CD4-positive, alpha-beta T cell (primary cell): ENCODE data around the gene MLKL. TPM values are rescaled to one million over a fixed set of nuclear protein-coding genes. Genes with fewer than 3 reads are reported as not detected.

ENCODE experiments used
- ATAC-seq: fragments of 200-7000 bp; cut with Tn5 transposase; one replicate; pipeline ENCODE4 v1.10.0; 2022; ENCODE audit warnings: mild to moderate bottlenecking; ENCODE audit not compliant: poor library complexity
- CTCF ChIA-PET: fragments of 350-600 bp; sonication (Branson Sonifier 250); formaldehyde crosslinking; loops from one replicate; lab custom pipeline; 2021; ENCODE audit warnings: antibody characterized with exemption, inconsistent platforms; lab: Charles Lee
- POLR2A ChIA-PET: fragments of 350-600 bp; sonication (Branson Sonifier 250); formaldehyde crosslinking; loops from one replicate; lab custom pipeline; 2021; ENCODE audit warnings: antibody characterized with exemption, inconsistent platforms; lab: Charles Lee
- DNase-seq, 14 experiments: peaks; one replicate each; pipeline ENCODE4 v3.0.0-alpha.2; 2013 to 2020; ENCODE audit warnings: mixed read lengths in 2 of 14
- H3K27ac ChIP-seq, 2 donors: one replicate each; pipeline versions ENCODE4 v1.5.1 to v1.7.0; 2013; ENCODE audit warnings: low read length in 2 of 2, low read depth in 1 of 2, mild to moderate bottlenecking in 1 of 2
- H3K27me3 ChIP-seq, 2 experiments: 1 replicate in 1 of 2; 2 replicates in 1 of 2; pipeline versions ENCODE4 v1.6.1 to v1.7.0; 2013; ENCODE audit warnings: low read length in 2 of 2, control low read depth in 1 of 2, mild to moderate bottlenecking in 1 of 2, moderate library complexity in 1 of 2; ENCODE audit not compliant: insufficient read depth in 2 of 2, control insufficient read depth in 1 of 2
- H3K36me3 ChIP-seq: one replicate; pipeline ENCODE4 v1.6.1; 2013; ENCODE audit warnings: low read length, control low read depth; ENCODE audit not compliant: insufficient read depth
- H3K4me1 ChIP-seq: one replicate; pipeline ENCODE4 v1.6.1; 2013; ENCODE audit warnings: low read length, control low read depth; ENCODE audit not compliant: insufficient read depth
- H3K4me3 ChIP-seq: one replicate; pipeline ENCODE4 v1.5.1; 2013; ENCODE audit warnings: mild to moderate bottlenecking, low read length, moderate library complexity
- H3K9me3 ChIP-seq, 2 experiments: 1 replicate in 1 of 2; 2 replicates in 1 of 2; pipeline versions ENCODE4 v1.6.1 to v1.7.0; 2013; ENCODE audit warnings: low read length in 2 of 2, mild to moderate bottlenecking in 2 of 2, control low read depth in 1 of 2, moderate library complexity in 1 of 2; ENCODE audit not compliant: control insufficient read depth in 1 of 2, insufficient read depth in 1 of 2
- H3K27ac Mint-ChIP-seq: one replicate; pipeline ENCODE4 v1.8.0; 2020; ENCODE audit warnings: mixed read lengths
- H3K27me3 Mint-ChIP-seq: one replicate; pipeline ENCODE4 v1.8.0; 2021; ENCODE audit warnings: mixed read lengths
- H3K36me3 Mint-ChIP-seq: one replicate; pipeline ENCODE4 v1.8.0; 2021; ENCODE audit warnings: low read depth, mixed read lengths
- H3K4me1 Mint-ChIP-seq: one replicate; pipeline ENCODE4 v1.8.0; 2021; ENCODE audit warnings: low read depth, mixed read lengths
- H3K4me3 Mint-ChIP-seq: one replicate; pipeline ENCODE4 v1.8.0; 2020; ENCODE audit warnings: mild to moderate bottlenecking, mixed read lengths
- H3K9me3 Mint-ChIP-seq: one replicate; pipeline ENCODE4 v1.8.0; 2020; ENCODE audit warnings: mixed read lengths
- CTCF ChIP-seq: fragments of 200-600 bp; IDR thresholded peaks from one replicate; pipeline ENCODE4 v1.8.0; 2022; ENCODE audit warnings: antibody characterized with exemption, mild to moderate bottlenecking
- intact Hi-C, 2 experiments: fragments of 100-400 bp; cut with DNase I in 1 of 2; cut with micrococcal nuclease in 1 of 2; formaldehyde crosslinking; loops; one replicate each; pipeline versions ENCODE4 v1.15.1 to v1.9.0; 2023 to 2025; cut with DNase I, micrococcal nuclease
- total RNA-seq, 174 experiments: library from RNA in 2 of 174; stranded (reverse) in 2 of 174; gene quantifications; one replicate each; pipeline ENCODE4 v1.2.3 and lab custom pipeline; 2021 to 2026

Gene MLKL
- total RNA-seq, 2 experiments from 2014 or later, result 29.1 to 30.0 TPM

- no peaks in the 10 kb centered on the region for H3K36me3 Mint-ChIP-seq
- no peak for TF ChIP-seq CTCF
These were observed 17.5 kb upstream of the MLKL start for GRCh38 chr16:74718140-74718539.

DNA sequence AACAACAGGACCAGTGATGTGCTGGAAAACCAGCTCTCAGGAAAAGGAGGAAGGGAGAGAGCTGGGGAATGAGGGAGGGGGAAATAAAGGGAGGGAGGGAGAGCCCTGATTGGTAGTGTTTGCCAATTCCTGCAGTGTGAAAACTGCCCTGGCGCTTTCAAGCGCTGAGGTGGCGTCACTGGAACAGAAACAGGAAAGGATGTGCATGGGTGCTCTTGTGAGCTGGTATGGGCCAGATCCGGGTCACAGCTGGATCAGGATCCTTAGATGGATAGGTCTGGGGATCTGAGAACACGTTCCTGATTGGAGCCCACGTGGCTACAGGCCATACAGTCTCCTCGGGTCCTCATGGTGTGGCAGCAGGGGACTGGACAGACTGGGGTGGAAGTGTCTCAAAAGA is 16.7 kb upstream of the MLKL start:
- DNase-seq, result no peak
- H3K4me1 Mint-ChIP-seq, result no peaks in the 10 kb centered on the region
- ChIA-PET CTCF (no interaction called here), POLR2A (interaction anchor here (0.6 kb wide), 1 partner anchor 919 kb away, joined by 3 read pairs; no protein-coding TSS in a partner anchor)
- H3K27me3 Mint-ChIP-seq, result no peaks in the 10 kb centered on the region
- H3K27ac ChIP-seq, result no peak overlapping the region
- no peaks in the 10 kb centered on the region for H3K36me3 Mint-ChIP-seq
- no peak overlapping the region for H3K4me3 ChIP-seq
- no peak overlapping the region for H3K27ac Mint-ChIP-seq
- H3K27me3 ChIP-seq, result no peaks in the 10 kb centered on the region
- no peak overlapping the region for H3K4me3 Mint-ChIP-seq
- H3K9me3 ChIP-seq, result no peaks in the 10 kb centered on the region
- no peaks in the 10 kb centered on the region for H3K36me3 ChIP-seq
- no peaks in the 10 kb centered on the region for H3K4me1 ChIP-seq
- intact Hi-C loops, result no loop called here
- no peaks in the 10 kb centered on the region for H3K9me3 Mint-ChIP-seq
- no peak for TF ChIP-seq CTCF
- ATAC-seq, result no peak

More at GRCh38 chr16:74718140-74718539, 17.5 kb upstream of the MLKL start:
- Mint-ChIP-seq H3K27ac (no peak overlapping the region), H3K27me3 (no peaks in the 10 kb centered on the region), H3K9me3 (no peaks in the 10 kb centered on the region), H3K4me3 (no peak overlapping the region), H3K4me1 (no peaks in the 10 kb centered on the region)
- Histone ChIP-seq H3K4me3 (no peak overlapping the region), H3K27me3 (no peaks in the 10 kb centered on the region), H3K4me1 (no peaks in the 10 kb centered on the region), H3K9me3 (no peaks in the 10 kb centered on the region), H3K27ac (no peak overlapping the region), H3K36me3 (no peaks in the 10 kb centered on the region)
- CTCF ChIA-PET, result no interaction called here
- ATAC-seq (no peak), DNase-seq (no peak)
- POLR2A ChIA-PET, result no interaction called here
- intact Hi-C loops, result no loop called here

DNA sequence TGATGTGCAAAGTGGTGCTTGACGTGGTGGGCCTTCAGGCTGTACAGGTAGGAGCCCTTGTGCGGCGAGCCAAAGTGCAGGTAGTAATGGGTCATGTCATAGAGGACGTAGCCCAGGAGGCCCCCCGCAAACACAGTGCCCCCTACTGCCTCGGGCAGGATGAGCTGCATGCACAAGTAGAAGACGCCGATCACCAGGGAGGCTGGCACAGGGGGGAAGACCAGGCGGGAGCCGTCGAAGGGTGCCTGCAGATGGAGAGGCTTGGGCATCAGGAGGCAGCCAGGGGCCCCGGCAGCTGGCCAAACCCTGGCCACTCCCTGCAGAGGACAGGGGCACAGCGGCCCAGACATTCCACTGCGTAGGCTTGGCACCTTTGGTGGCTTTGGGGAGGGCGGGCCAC is 15.7 kb upstream of the MLKL start:
- DNase-seq (no peak), ATAC-seq (no peak)
- Histone ChIP-seq H3K27me3 (no peaks in the 10 kb centered on the region), H3K4me1 (no peaks in the 10 kb centered on the region), H3K9me3 (no peaks in the 10 kb centered on the region), H3K4me3 (no peak overlapping the region), H3K27ac (no peak overlapping the region), H3K36me3 (no peaks in the 10 kb centered on the region)
- no peaks in the 10 kb centered on the region for H3K27me3 Mint-ChIP-seq
- CTCF ChIA-PET, result interaction anchor here (0.7 kb wide), 1 partner anchor 374 kb away, joined by 3 read pairs; no protein-coding TSS in a partner anchor
- POLR2A ChIA-PET, result no interaction called here
- no peaks in the 10 kb centered on the region for H3K9me3 Mint-ChIP-seq
- TF ChIP-seq CTCF, result no peak
- no peaks in the 10 kb centered on the region for H3K36me3 Mint-ChIP-seq
- H3K4me1 Mint-ChIP-seq, result no peaks in the 10 kb centered on the region
- no peak overlapping the region for H3K27ac Mint-ChIP-seq
- intact Hi-C loops, result no loop called here
- no peak overlapping the region for H3K4me3 Mint-ChIP-seq
